Liver (tissue), 9 donors: ENCODE data around the gene ADK. TPM values are rescaled to one million over a fixed set of nuclear protein-coding genes. Genes with fewer than 3 reads are reported as not detected.

Source experiments
- DNase-seq: peaks from one replicate; pipeline ENCODE4 v3.0.0-alpha.2; 2017; ENCODE audit warnings: low spot score
- H3K27ac ChIP-seq, 2 donors: one replicate each; pipeline ENCODE4 v1.7.0; 2013; ENCODE audit warnings: inconsistent platforms in 2 of 2, low read length in 2 of 2, control low read depth in 1 of 2, low read depth in 1 of 2, mild to moderate bottlenecking in 1 of 2
- H3K27me3 ChIP-seq, 4 donors: one replicate each; pipeline versions ENCODE4 v1.6.1 to v1.7.0; 2013; ENCODE audit warnings: low read length in 3 of 4, inconsistent platforms in 1 of 4, mild to moderate bottlenecking in 1 of 4, moderate library complexity in 1 of 4; ENCODE audit not compliant: control insufficient read depth in 4 of 4, insufficient read depth in 4 of 4
- H3K36me3 ChIP-seq, 4 donors: one replicate each; pipeline versions ENCODE4 v1.6.1 to v1.7.0; 2013; ENCODE audit warnings: low read length in 3 of 4, mild to moderate bottlenecking in 3 of 4, low read depth in 1 of 4, moderate library complexity in 1 of 4; ENCODE audit not compliant: control insufficient read depth in 4 of 4, insufficient read depth in 3 of 4
- H3K4me1 ChIP-seq, 4 donors: one replicate each; pipeline versions ENCODE4 v1.6.1 to v1.7.0; 2013; ENCODE audit warnings: low read length in 3 of 4, mild to moderate bottlenecking in 3 of 4, moderate library complexity in 1 of 4; ENCODE audit not compliant: control insufficient read depth in 4 of 4, insufficient read depth in 4 of 4
- H3K4me3 ChIP-seq, 3 donors: one replicate each; pipeline versions ENCODE4 v1.6.1 to v1.7.0; 2013; ENCODE audit warnings: low read length in 3 of 3, control low read depth in 1 of 3, low read depth in 1 of 3, mild to moderate bottlenecking in 1 of 3
- H3K9ac ChIP-seq, 2 donors: one replicate each; pipeline ENCODE4 v1.7.0; 2013; ENCODE audit warnings: low read length in 2 of 2, mild to moderate bottlenecking in 2 of 2, moderate library complexity in 2 of 2, control low read depth in 1 of 2, low read depth in 1 of 2
- H3K9me3 ChIP-seq, 4 donors: one replicate each; pipeline versions ENCODE4 v1.6.1 to v1.7.0; 2013; ENCODE audit warnings: low read length in 3 of 4; ENCODE audit not compliant: control insufficient read depth in 4 of 4
- ATF3 ChIP-seq: IDR thresholded peaks from 2 replicates; pipeline ENCODE4 v1.6.1; 2016; ENCODE audit warnings: antibody characterized with exemption
- CTCF ChIP-seq: fragments of 150-350 bp; IDR thresholded peaks from 2 replicates; pipeline ENCODE4 v1.5.1; 2017; ENCODE audit warnings: improper control_type of control experiment, low read depth, low read length; ENCODE audit not compliant: missing input control
- EGR1 ChIP-seq, 2 donors: IDR thresholded peaks; 2 replicates each; pipeline ENCODE4 v1.6.1; 2016 to 2018; ENCODE audit warnings: antibody characterized with exemption in 2 of 2, low read depth in 2 of 2
- FOXA2 ChIP-seq: IDR thresholded peaks from 2 replicates; pipeline ENCODE4 v1.6.1; 2016; ENCODE audit warnings: antibody characterized with exemption
- GABPA ChIP-seq, 2 donors: IDR thresholded peaks in 1 of 2; conservative IDR thresholded peaks in 1 of 2; 2 replicates each; pipeline ENCODE4 v1.6.1; 2016; ENCODE audit warnings: antibody characterized with exemption in 2 of 2, mild to moderate bottlenecking in 1 of 2, moderate library complexity in 1 of 2
- HNF4A ChIP-seq, 2 donors: conservative IDR thresholded peaks; 2 replicates each; pipeline ENCODE4 v1.6.1; 2016; ENCODE audit warnings: antibody characterized with exemption in 2 of 2, mild to moderate bottlenecking in 2 of 2
- HNF4G ChIP-seq: IDR thresholded peaks from 2 replicates; pipeline ENCODE4 v1.6.1; 2016; ENCODE audit warnings: antibody characterized with exemption
- JUND ChIP-seq, 2 donors: IDR thresholded peaks; 2 replicates each; pipeline ENCODE4 v1.6.1; 2016; ENCODE audit warnings: antibody characterized with exemption in 2 of 2
- NR2F2 ChIP-seq: IDR thresholded peaks from 2 replicates; pipeline ENCODE4 v1.6.1; 2016; ENCODE audit warnings: antibody characterized with exemption
- RAD21 ChIP-seq, 2 donors: IDR thresholded peaks; 2 replicates each; pipeline ENCODE4 v1.6.1; 2016; ENCODE audit warnings: antibody characterized with exemption in 2 of 2, mild to moderate bottlenecking in 2 of 2
- REST ChIP-seq: IDR thresholded peaks from 2 replicates; pipeline ENCODE4 v1.6.1; 2016; ENCODE audit warnings: antibody characterized with exemption, mild to moderate bottlenecking
- RXRA ChIP-seq, 2 donors: IDR thresholded peaks; 2 replicates each; pipeline ENCODE4 v1.6.1; 2017 to 2018; ENCODE audit warnings: antibody characterized with exemption in 2 of 2, mild to moderate bottlenecking in 1 of 2
- SP1 ChIP-seq: IDR thresholded peaks from 2 replicates; pipeline ENCODE4 v1.6.1; 2018; ENCODE audit warnings: antibody characterized with exemption, mild to moderate bottlenecking
- TAF1 ChIP-seq: conservative IDR thresholded peaks from 2 replicates; pipeline ENCODE4 v1.6.1; 2016; ENCODE audit warnings: antibody characterized with exemption, mild to moderate bottlenecking
- YY1 ChIP-seq: IDR thresholded peaks from 2 replicates; pipeline ENCODE4 v1.6.1; 2016; ENCODE audit warnings: antibody characterized with exemption, mild to moderate bottlenecking
- WGBS: extraction: QIAGEN DNeasy Blood & Tissue Kit; methylation state at CpG from one replicate; pipeline ENCODE4 v1.1.7; 2013; 5-methylcytosine and 5-hydroxymethylcytosine counted together
- polyA plus RNA-seq, 2 donors: library from polyadenylated mRNA; stranded (reverse) in 1 of 2; unstranded in 1 of 2; fragments of 200-250 nt in 1 of 2; fragments of >200 nt in 1 of 2; fragmentation: Nextera tagmentation in 1 of 2; extraction: Ambion mirVana in 1 of 2; gene quantifications; one replicate each; pipeline versions ENCODE4 v1.2.1 to v1.2.3, GENCODE V29; 2013 to 2015
- total RNA-seq, 2 donors: library from RNA; depleted of rRNA; stranded (reverse); fragments of >200 nt; gene quantifications; one replicate each; pipeline ENCODE4 v1.2.3, GENCODE V29; 2014
- donor health status: healthy.
- donor health status: healthy.
- donor health status: healthy.
- donor health status: healthy.
- donor health status: healthy.

Gene ADK
- total and polyA plus RNA-seq, 4 donors = 18.0 to 110 (median 65.5) TPM

- Histone ChIP-seq H3K9me3 (no peaks in the 10 kb centered on the region), H3K4me1 (peaks cover 0 to 5% (median 2%) of the 10 kb centered on the region in 4 donors), H3K36me3 (peaks cover 0 to 5% (median 0%) of the 10 kb centered on the region in 4 donors), H3K4me3 (no peak overlapping the region), H3K27me3 (no peaks in the 10 kb centered on the region), H3K9ac (no peak overlapping the region), H3K27ac (no peak overlapping the region)
- WGBS = 94% methylated on average over 2 of the region's 2 CpGs
- TF ChIP-seq REST = no peak
- TF ChIP-seq GABPA (IDR thresholded peaks at IDR 0.05 in 1 of 2, conservative IDR thresholded peaks at IDR 0.05 in 1 of 2) = no peak
- TF ChIP-seq TAF1 = no peak
- no peak for TF ChIP-seq JUND (IDR thresholded peaks at IDR 0.05)
- no peak for TF ChIP-seq YY1
- TF ChIP-seq HNF4A (conservative IDR thresholded peaks at IDR 0.05) = no peak
- no peak for TF ChIP-seq CTCF
- TF ChIP-seq ATF3 = no peak
- no peak for TF ChIP-seq EGR1 (IDR thresholded peaks at IDR 0.05; ENCODE audit: low read depth in 2 of 2)
- no peak for TF ChIP-seq RAD21 (IDR thresholded peaks at IDR 0.05)
- TF ChIP-seq HNF4G = no peak
- TF ChIP-seq NR2F2 = no peak
- no peak for TF ChIP-seq SP1
- no peak for TF ChIP-seq FOXA2
- no peak for DNase-seq
Observed at GRCh38 chr10:74602576-74602975, 451.6 kb downstream of the ADK start.

- Histone ChIP-seq H3K27me3 (no peaks in the 10 kb centered on the region), H3K27ac (no peak overlapping the region), H3K36me3 (no peaks in the 10 kb centered on the region), H3K9me3 (no peaks in the 10 kb centered on the region), H3K4me3 (no peak overlapping the region), H3K4me1 (peaks cover 0 to 1% (median 0%) of the 10 kb centered on the region in 4 donors), H3K9ac (no peak overlapping the region)
- TF ChIP-seq CTCF (no peak), RXRA (IDR thresholded peaks at IDR 0.05) (no peak), FOXA2 (no peak)
- DNase-seq = no peak
Observed at GRCh38 chr10:74610299-74610698, 459.3 kb downstream of the ADK start.
